Activated naive CD8-positive, alpha-beta T cell treated with anti-CD3 and anti-CD28 coated beads, Interleukin-2, amount 50 U/mL, for 24 hours (primary cell): ENCODE data around the gene NBPF4.

ENCODE experiments used
- ATAC-seq: fragments of 150-1000 bp; cut with Tn5 transposase; one replicate; pipeline ENCODE4 v1.10.0; 2021
- DNase-seq: peaks from one replicate; pipeline ENCODE4 v3.0.0; 2021
- H3K27ac Mint-ChIP-seq: one replicate; pipeline ENCODE4 v1.8.0; 2021; ENCODE audit warnings: mild to moderate bottlenecking, mixed read lengths
- H3K27me3 Mint-ChIP-seq: one replicate; pipeline ENCODE4 v1.8.0; 2021; ENCODE audit warnings: mixed read lengths
- H3K36me3 Mint-ChIP-seq: one replicate; pipeline ENCODE4 v1.8.0; 2021; ENCODE audit warnings: low read depth, mixed read lengths
- H3K4me1 Mint-ChIP-seq: one replicate; pipeline ENCODE4 v1.8.0; 2021; ENCODE audit warnings: mixed read lengths
- H3K4me3 Mint-ChIP-seq: one replicate; pipeline ENCODE4 v1.8.0; 2021; ENCODE audit warnings: mild to moderate bottlenecking, moderate library complexity, mixed read lengths
- H3K9me3 Mint-ChIP-seq: one replicate; pipeline ENCODE4 v1.8.0; 2021; ENCODE audit warnings: mixed read lengths

NBPF4 gene

DNA sequence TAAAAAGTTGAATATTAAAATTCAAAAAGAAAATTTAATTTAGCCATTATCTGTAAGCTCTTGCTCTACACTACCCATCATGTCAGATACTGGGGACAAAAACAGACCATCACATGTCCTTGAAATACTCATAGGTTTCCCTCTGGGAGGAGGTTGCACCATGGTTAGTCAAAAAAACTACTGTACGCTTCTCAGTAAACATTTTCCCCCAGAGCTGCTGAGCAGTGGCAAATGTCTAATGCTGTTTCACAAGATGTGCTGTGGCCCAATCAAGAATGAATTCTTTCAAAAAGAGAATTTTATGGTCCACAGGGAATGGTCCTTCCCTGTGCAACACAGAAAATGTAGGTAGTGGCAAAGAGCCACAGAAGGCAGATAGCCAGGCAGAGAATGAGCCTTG lies 49.8 kb downstream of the NBPF4 start:
- Mint-ChIP-seq H3K27ac (no peak overlapping the region), H3K4me3 (no peak overlapping the region), H3K9me3 (peaks cover 4% of the 10 kb centered on the region), H3K36me3 (peaks cover 11% of the 10 kb centered on the region), H3K4me1 (peaks cover 10% of the 10 kb centered on the region), H3K27me3 (no peaks in the 10 kb centered on the region)
- ATAC-seq (no peak), DNase-seq (no peak)

DNA sequence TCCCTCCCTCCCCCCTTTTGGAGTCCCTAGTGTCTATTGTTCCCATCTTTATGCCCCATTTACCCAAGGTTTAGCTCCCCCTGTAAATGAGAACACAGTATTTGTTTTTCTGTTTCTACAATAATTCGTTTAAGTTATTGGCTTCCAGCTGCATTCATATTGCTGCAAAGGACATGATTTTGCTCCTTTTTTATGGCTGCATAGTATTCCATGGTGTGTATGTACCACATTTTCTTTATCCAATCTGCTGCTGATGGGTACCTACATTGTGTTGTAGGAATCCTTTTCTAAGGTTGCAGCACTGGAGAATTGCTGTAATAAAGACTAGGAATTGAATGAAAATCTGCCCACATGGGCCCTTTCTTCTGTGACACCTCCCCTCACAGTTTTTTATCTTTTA lies 50.5 kb downstream of the NBPF4 start:
- Mint-ChIP-seq H3K27me3 (no peaks in the 10 kb centered on the region), H3K4me1 (peaks cover 11% of the 10 kb centered on the region), H3K9me3 (peaks cover 4% of the 10 kb centered on the region), H3K4me3 (no peak overlapping the region), H3K27ac (no peak overlapping the region), H3K36me3 (peaks cover 16% of the 10 kb centered on the region)
- ATAC-seq = no peak
- DNase-seq = no peak

DNA sequence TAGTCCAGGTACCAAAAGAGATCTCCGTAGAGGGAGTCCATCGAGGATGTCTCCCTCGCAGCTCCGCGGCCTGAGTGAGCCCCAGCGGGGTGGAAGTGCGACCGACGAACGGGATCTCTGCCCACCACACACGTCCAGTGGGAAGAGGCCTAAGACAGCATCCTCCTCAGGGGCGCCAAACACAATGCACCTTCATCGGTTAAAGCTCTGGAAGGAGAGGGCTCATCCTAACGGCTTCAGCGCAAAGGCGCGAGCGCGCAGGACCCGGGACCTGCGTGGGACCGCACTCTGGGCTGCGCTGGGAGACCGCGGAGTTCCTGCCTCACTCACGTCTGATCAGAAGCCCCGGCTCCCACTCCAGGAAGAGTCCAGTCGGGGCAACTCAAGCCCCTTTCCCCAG lies 51.3 kb downstream of the NBPF4 start:
- Mint-ChIP-seq H3K36me3 (peaks cover 19% of the 10 kb centered on the region), H3K9me3 (peaks cover 9% of the 10 kb centered on the region), H3K4me1 (peaks cover 9% of the 10 kb centered on the region), H3K4me3 (no peak overlapping the region), H3K27ac (no peak overlapping the region), H3K27me3 (no peaks in the 10 kb centered on the region)
- DNase-seq (no peak), ATAC-seq (no peak)

DNA sequence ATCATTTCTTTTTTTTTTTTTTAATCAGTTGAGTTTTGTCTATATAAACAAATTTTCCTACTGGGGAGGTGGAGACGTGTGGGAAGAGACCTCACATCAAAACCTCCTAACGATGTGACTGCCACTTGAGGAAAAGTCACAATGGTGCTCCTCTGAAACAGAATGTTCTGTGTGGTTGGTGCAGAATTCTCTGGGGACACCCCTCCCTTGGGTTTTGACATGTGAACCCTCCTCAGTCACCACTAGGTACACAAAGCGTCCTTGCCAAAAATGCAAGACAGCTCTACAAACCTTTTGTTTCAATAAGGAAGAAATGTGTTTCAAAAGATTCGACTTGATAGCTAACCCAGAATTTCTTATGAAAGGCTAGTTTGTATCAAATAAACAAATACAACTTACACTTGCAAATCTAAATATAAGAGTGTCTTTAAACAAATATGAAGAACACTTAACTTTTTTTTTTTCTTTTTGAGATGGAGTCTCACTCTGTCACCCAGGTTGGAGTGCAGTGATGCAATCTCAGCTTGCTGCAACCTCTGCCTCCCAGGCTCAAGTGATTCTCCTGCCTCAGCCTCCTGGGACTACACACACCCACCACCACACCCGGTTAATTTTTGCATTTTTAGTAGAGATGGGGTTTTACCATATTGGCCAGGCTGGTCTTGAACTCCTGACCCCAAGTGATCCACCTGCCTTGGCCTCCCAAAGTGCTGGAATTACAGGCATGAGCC lies 53.0 kb downstream of the NBPF4 start:
- no peak overlapping the region for H3K27ac Mint-ChIP-seq
- DNase-seq = no peak
- no peak overlapping the region for H3K4me3 Mint-ChIP-seq
- ATAC-seq = no peak
- peaks cover 21% of the 10 kb centered on the region for H3K36me3 Mint-ChIP-seq
- no peaks in the 10 kb centered on the region for H3K27me3 Mint-ChIP-seq
- H3K9me3 Mint-ChIP-seq = peaks cover 9% of the 10 kb centered on the region
- peaks cover 9% of the 10 kb centered on the region for H3K4me1 Mint-ChIP-seq

DNA sequence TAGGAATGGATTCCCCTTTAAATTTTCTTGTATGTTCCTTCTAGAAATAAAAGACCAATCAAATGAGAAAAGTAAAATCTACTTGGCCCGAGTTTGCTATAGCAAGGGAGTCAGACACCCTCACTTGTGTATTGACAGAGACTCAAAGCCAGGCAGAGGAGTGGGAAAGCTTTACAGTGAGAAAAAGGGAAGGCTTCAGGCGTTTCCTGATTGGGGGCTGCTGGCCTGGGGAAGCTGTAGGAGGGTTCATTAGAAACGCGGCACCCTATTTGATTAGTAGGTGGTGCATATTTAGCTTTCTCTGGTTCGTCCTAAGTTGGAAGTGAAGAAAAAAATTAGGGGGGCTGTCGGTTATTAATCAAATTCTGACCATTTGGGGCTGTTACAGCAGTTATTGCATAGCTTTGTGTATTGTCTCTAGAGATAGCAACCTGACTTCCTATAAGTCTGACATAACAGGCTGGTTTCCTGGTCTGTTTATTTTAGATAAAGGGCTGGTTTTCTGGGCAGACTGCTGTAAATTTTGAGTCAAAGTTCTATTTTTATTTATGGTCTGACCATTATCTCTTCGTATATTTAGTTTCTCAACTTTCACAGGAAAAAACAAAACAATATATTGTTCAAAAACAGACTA lies 53.8 kb downstream of the NBPF4 start:
- H3K9me3 Mint-ChIP-seq = peaks cover 9% of the 10 kb centered on the region
- no peaks in the 10 kb centered on the region for H3K27me3 Mint-ChIP-seq
- H3K36me3 Mint-ChIP-seq = peaks cover 20% of the 10 kb centered on the region
- no peak overlapping the region for H3K27ac Mint-ChIP-seq
- peaks cover 9% of the 10 kb centered on the region for H3K4me1 Mint-ChIP-seq
- H3K4me3 Mint-ChIP-seq = no peak overlapping the region
- DNase-seq (no peak), ATAC-seq (no peak)

DNA sequence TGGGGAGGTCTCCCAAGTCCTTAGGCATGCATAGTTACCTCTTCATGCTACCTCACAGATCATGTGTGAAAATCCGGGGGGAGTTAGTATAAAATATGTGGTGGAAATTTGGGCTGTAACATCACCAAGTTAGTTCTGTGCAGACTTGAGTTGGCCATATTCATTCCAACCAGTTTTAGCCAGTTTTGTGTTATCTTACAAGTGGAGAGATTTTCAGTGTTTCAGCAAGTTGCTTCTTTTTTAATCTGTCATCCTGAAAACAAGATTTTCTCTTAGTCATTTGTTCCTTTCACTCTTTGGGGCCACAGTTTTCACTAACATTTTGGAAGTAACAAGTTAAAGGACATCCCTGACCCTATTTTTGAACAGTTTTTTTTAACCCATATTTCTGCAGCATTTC lies 55.1 kb downstream of the NBPF4 start:
- Mint-ChIP-seq H3K36me3 (peaks cover 27% of the 10 kb centered on the region), H3K27ac (peak overlapping the region; percentile 10), H3K9me3 (peaks cover 9% of the 10 kb centered on the region), H3K27me3 (no peaks in the 10 kb centered on the region), H3K4me3 (no peak overlapping the region), H3K4me1 (peaks cover 9% of the 10 kb centered on the region)
- ATAC-seq (peak; percentile 24), DNase-seq (no peak)

DNA sequence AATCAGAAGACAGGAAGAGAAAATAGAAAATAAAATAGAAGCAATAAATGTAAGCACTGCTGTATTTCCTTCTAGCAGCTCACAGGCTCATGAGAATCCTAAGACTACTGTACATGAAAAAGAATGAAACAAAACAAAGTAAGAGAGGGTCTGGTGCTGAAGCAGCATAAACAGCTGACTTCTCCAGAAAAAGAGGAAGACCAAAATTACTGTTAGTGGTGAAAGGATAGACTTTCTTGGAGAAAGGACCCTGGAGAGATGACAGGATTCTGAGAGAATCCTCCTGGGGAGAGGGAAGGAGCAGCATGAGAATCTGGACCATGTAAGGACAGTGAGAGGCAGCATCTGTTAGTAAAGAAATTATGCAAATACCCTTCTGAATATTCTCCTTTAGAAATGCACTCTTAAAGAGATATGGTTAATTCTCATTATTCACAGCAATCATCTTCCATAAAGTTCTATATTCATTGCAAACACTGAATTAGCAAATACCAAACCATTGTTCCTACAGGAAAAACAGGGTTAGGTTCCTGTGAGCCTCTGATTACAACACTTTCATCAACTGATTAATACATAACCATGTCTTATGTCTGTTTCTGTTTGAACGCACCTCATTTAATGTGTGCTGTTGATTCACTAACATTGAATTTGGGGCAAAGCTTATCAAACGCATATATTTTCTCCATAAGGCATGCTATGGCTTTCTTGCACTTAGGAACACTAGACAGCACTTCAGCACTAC lies 60.7 kb downstream of the NBPF4 start:
- Mint-ChIP-seq H3K27ac (no peak overlapping the region), H3K9me3 (peaks cover 7% of the 10 kb centered on the region), H3K27me3 (no peaks in the 10 kb centered on the region)

DNA sequence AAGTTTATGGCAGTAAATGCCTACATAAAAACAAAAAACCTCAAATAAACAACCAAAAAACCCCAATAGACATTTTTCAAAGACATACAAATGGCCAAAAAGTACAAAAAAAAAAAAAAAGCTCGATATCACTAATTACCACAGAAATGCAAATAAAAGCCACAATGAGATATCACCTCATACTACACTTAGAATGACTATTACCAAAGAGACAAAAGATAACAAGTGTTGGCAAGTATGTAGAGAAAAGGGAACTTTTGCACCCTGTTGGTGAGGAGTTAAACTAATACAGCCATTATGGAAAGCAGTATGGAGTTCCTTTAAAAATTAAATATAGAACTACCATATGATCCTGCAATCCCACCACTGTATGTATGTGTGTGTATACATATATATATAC lies 64.9 kb downstream of the NBPF4 start:
- no peak for ATAC-seq
- H3K27me3 Mint-ChIP-seq = no peaks in the 10 kb centered on the region
- no peak overlapping the region for H3K27ac Mint-ChIP-seq
- H3K4me1 Mint-ChIP-seq = peaks cover 6% of the 10 kb centered on the region
- H3K9me3 Mint-ChIP-seq = peaks cover 4% of the 10 kb centered on the region
- peaks cover 64% of the 10 kb centered on the region for H3K36me3 Mint-ChIP-seq
- H3K4me3 Mint-ChIP-seq = no peak overlapping the region
- DNase-seq = no peak

More for the DNA sequence above, 60.7 kb downstream of the NBPF4 start:
- Mint-ChIP-seq H3K4me3 (no peak overlapping the region), H3K4me1 (peaks cover 5% of the 10 kb centered on the region), H3K36me3 (peaks cover 44% of the 10 kb centered on the region)
- ATAC-seq = no peak
- DNase-seq = no peak
